ENCODE measurements around the gene CNTNAP5. TPM values are rescaled to one million over a fixed set of nuclear protein-coding genes. Genes with fewer than 3 reads are reported as not detected.

CNTNAP5 gene
- total and polyA plus RNA-seq, 2 donors (not counting 3 experiments of a cell fraction or from before 2014, with no cell fraction given) = not detected

- ChIA-PET POLR2A (no interaction called here), CTCF (no interaction called here)
- no peaks in the 10 kb centered on the region for H3K27me3 ChIP-seq (ENCODE audit: control insufficient read depth in 2 of 2, insufficient read depth in 2 of 2, low read length in 2 of 2)
- no peak overlapping the region for H3K4me2 ChIP-seq (ENCODE audit: insufficient read depth, low read length)
- H3K4me3 ChIP-seq (replicated peaks in 1 of 3; ENCODE audit: insufficient read depth in 1 of 3, low read depth in 1 of 3, low read length in 3 of 3) = no peak overlapping the region
- H3K79me2 ChIP-seq (ENCODE audit: control insufficient read depth, insufficient read depth, low read length) = no peaks in the 10 kb centered on the region
- BruUV-seq (replicated peaks) = no TSS peak
- H3K9me1 ChIP-seq (replicated peaks; ENCODE audit: control insufficient read depth, extremely low read depth, insufficient read depth, low read length) = no peaks in the 10 kb centered on the region
- H2AFZ ChIP-seq (ENCODE audit: low read depth, low read length) = no peak overlapping the region
- DNase-seq (ENCODE audit: low read depth, low spot score) = no peak
- no peaks in the 10 kb centered on the region for H3K4me1 ChIP-seq (ENCODE audit: control insufficient read depth, extremely low read depth, insufficient read depth, low read length)
- dilution Hi-C loops (cut with MboI; ENCODE audit: extremely low pct_ligation_motif_present, low sequenced_read_pairs) = no loop called here
- FAIRE-seq = no peak
- TF ChIP-seq POLR2AphosphoS5 (IDR thresholded peaks at IDR 0.05; ENCODE audit: insufficient read depth, low read depth, low read length) = no peak
- TF ChIP-seq GATA2 (IDR thresholded peaks at IDR 0.05; ENCODE audit: insufficient read depth, insufficient read length, low read depth, low read length) = no peak
- no peak for TF ChIP-seq EZH2 (IDR thresholded peaks at IDR 0.05; ENCODE audit: borderline replicate concordance, low read depth, low read length, severe bottlenecking)
- TF ChIP-seq FOS (IDR thresholded peaks at IDR 0.05; ENCODE audit: borderline replicate concordance, insufficient read depth, low read length) = no peak
- TF ChIP-seq, protein P1, sequence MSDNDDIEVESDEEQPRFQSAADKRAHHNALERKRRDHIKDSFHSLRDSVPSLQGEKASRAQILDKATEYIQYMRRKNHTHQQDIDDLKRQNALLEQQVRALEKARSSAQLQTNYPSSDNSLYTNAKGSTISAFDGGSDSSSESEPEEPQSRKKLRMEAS (IDR thresholded peaks at IDR 0.05; ENCODE audit: insufficient read depth, insufficient read length) = no peak
- no peak for TF ChIP-seq POLR2A (IDR thresholded peaks at IDR 0.05; ENCODE audit: low read depth, low read length)
- TF ChIP-seq, protein P2, sequence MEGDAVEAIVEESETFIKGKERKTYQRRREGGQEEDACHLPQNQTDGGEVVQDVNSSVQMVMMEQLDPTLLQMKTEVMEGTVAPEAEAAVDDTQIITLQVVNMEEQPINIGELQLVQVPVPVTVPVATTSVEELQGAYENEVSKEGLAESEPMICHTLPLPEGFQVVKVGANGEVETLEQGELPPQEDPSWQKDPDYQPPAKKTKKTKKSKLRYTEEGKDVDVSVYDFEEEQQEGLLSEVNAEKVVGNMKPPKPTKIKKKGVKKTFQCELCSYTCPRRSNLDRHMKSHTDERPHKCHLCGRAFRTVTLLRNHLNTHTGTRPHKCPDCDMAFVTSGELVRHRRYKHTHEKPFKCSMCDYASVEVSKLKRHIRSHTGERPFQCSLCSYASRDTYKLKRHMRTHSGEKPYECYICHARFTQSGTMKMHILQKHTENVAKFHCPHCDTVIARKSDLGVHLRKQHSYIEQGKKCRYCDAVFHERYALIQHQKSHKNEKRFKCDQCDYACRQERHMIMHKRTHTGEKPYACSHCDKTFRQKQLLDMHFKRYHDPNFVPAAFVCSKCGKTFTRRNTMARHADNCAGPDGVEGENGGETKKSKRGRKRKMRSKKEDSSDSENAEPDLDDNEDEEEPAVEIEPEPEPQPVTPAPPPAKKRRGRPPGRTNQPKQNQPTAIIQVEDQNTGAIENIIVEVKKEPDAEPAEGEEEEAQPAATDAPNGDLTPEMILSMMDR (IDR thresholded peaks at IDR 0.05; ENCODE audit: extremely low read depth in 1 of 2, insufficient read depth in 1 of 2, low read depth in 1 of 2, low read length in 2 of 2) = no peak
- no peak for TF ChIP-seq JUN (IDR thresholded peaks at IDR 0.05; ENCODE audit: borderline replicate concordance, insufficient read depth, insufficient read length, low read depth)
- TF ChIP-seq MYC (IDR thresholded peaks at IDR 0.05; ENCODE audit: low read depth, low read length) = no peak
- no peaks in the 10 kb centered on the region for H4K20me1 ChIP-seq (replicated peaks; ENCODE audit: control insufficient read depth, extremely low read depth, insufficient read depth, low read length)
- peaks cover 6% of the 10 kb centered on the region for H3K9me3 ChIP-seq (replicated peaks; ENCODE audit: control insufficient read depth, insufficient read depth, low read length)
- H3K27ac ChIP-seq (ENCODE audit: insufficient read depth, low read depth, low read length) = no peak overlapping the region
- no peak overlapping the region for H3K9ac ChIP-seq (replicated peaks; ENCODE audit: extremely low read depth, insufficient read depth, low read length)
- H3K36me3 ChIP-seq (ENCODE audit: control insufficient read depth in 2 of 2, extremely low read depth in 1 of 2, insufficient read depth in 2 of 2, low read length in 2 of 2) = no peaks in the 10 kb centered on the region
- intact Hi-C loops (cut with micrococcal nuclease) = no loop called here
Measured at GRCh38 chr2:124609667-124610066, 584.6 kb downstream of the CNTNAP5 start.

Measured in endothelial cell of umbilical vein (primary cell).